Osteoblast (primary cell): Measurements from ENCODE around the gene FUCA1. TPM values are rescaled to one million over a fixed set of nuclear protein-coding genes. Genes with fewer than 3 reads are reported as not detected.

Experiments used
- DNase-seq: peaks from one replicate; pipeline ENCODE4 v3.0.0; 2011; ENCODE audit warnings: low spot score, mixed read lengths; ENCODE audit not compliant: insufficient read length; ENCODE audit errors: missing footprints
- H2AFZ ChIP-seq: 2 replicates; pipeline ENCODE4 v1.6.0; 2011; ENCODE audit warnings: mild to moderate bottlenecking, low read length
- H3K27ac ChIP-seq: 2 replicates; pipeline ENCODE4 v1.5.1; 2011; ENCODE audit warnings: mild to moderate bottlenecking, low read depth, low read length, moderate library complexity
- H3K27me3 ChIP-seq: 2 replicates; pipeline ENCODE4 v1.6.0; 2012; ENCODE audit warnings: mild to moderate bottlenecking, control low read depth, inconsistent platforms, low read length, moderate library complexity; ENCODE audit not compliant: insufficient read depth
- H3K36me3 ChIP-seq: 2 replicates; pipeline ENCODE4 v1.5.1; 2011; ENCODE audit warnings: mild to moderate bottlenecking, low read length, control low read depth, moderate library complexity; ENCODE audit not compliant: insufficient read depth
- H3K4me1 ChIP-seq: 2 replicates; pipeline ENCODE4 v1.5.1; 2011; ENCODE audit warnings: mild to moderate bottlenecking, low read length, control low read depth, moderate library complexity; ENCODE audit not compliant: insufficient read depth
- H3K4me2 ChIP-seq: 2 replicates; pipeline ENCODE4 v1.6.0; 2011; ENCODE audit warnings: mild to moderate bottlenecking, low read length; ENCODE audit not compliant: insufficient read depth
- H3K4me3 ChIP-seq: fragments of 200-600 bp; sonication (generic); 3 replicates; pipeline ENCODE4 v1.5.1; 2012; ENCODE audit warnings: mild to moderate bottlenecking, low read length, inconsistent platforms; ENCODE audit not compliant: insufficient read depth
- H3K79me2 ChIP-seq: 2 replicates; pipeline ENCODE4 v1.6.0; 2012; ENCODE audit warnings: mild to moderate bottlenecking, low read length, control low read depth, inconsistent platforms; ENCODE audit not compliant: insufficient read depth
- H3K9me3 ChIP-seq: 2 replicates; pipeline ENCODE4 v1.5.1; 2011; ENCODE audit warnings: low read depth, low read length, control low read depth
- H4K20me1 ChIP-seq: 2 replicates; pipeline ENCODE4 v1.6.0; 2012; ENCODE audit warnings: mild to moderate bottlenecking, low read length, control low read depth; ENCODE audit not compliant: insufficient read depth
- CTCF ChIP-seq: IDR thresholded peaks from 2 replicates; pipeline ENCODE4 v1.5.1; 2011; ENCODE audit warnings: mild to moderate bottlenecking, low read depth, low read length, moderate library complexity; ENCODE audit errors: extremely low read depth
- total RNA-seq: library from RNA; depleted of rRNA; stranded (reverse); fragments of >200 nt; gene quantifications from 2 replicates; pipeline ENCODE4 v1.2.3, GENCODE V29; 2012

The FUCA1 gene
- total RNA-seq, 1 donor, result 34.7 TPM

- peaks cover 44% of the 10 kb centered on the region for H3K27me3 ChIP-seq
- H3K79me2 ChIP-seq, result no peaks in the 10 kb centered on the region
- TF ChIP-seq CTCF, result no peak
- no peaks in the 10 kb centered on the region for H4K20me1 ChIP-seq
- H3K36me3 ChIP-seq, result no peaks in the 10 kb centered on the region
- H3K4me2 ChIP-seq, result no peak overlapping the region
- no peak overlapping the region for H3K27ac ChIP-seq
- H2AFZ ChIP-seq, result no peak overlapping the region
- H3K4me3 ChIP-seq, result no peak overlapping the region
- DNase-seq, result no peak
- H3K4me1 ChIP-seq, result no peaks in the 10 kb centered on the region
- H3K9me3 ChIP-seq, result no peaks in the 10 kb centered on the region
Measured at GRCh38 chr1:23899070-23899469, 31.0 kb upstream of the FUCA1 start.

- Histone ChIP-seq H2AFZ (no peak overlapping the region), H3K4me3 (no peak overlapping the region), H4K20me1 (no peaks in the 10 kb centered on the region), H3K79me2 (no peaks in the 10 kb centered on the region), H3K4me2 (no peak overlapping the region), H3K4me1 (no peaks in the 10 kb centered on the region), H3K9me3 (no peaks in the 10 kb centered on the region), H3K36me3 (no peaks in the 10 kb centered on the region), H3K27me3 (peaks cover 27% of the 10 kb centered on the region), H3K27ac (no peak overlapping the region)
- TF ChIP-seq CTCF, result no peak
- DNase-seq, result no peak
Measured at GRCh38 chr1:23897083-23897482, 29.0 kb upstream of the FUCA1 start.

- Histone ChIP-seq H3K27ac (no peak overlapping the region), H3K4me2 (no peak overlapping the region), H3K4me3 (no peak overlapping the region), H3K4me1 (no peaks in the 10 kb centered on the region), H4K20me1 (no peaks in the 10 kb centered on the region), H3K79me2 (no peaks in the 10 kb centered on the region), H3K36me3 (no peaks in the 10 kb centered on the region), H2AFZ (no peak overlapping the region), H3K27me3 (peaks cover 22% of the 10 kb centered on the region), H3K9me3 (no peaks in the 10 kb centered on the region)
- no peak for DNase-seq
- no peak for TF ChIP-seq CTCF
Measured at GRCh38 chr1:23896491-23896890, 28.4 kb upstream of the FUCA1 start.

GRCh38 chr1:23895993-23896392, 27.9 kb upstream of the FUCA1 start:
- Histone ChIP-seq H3K36me3 (no peaks in the 10 kb centered on the region), H3K9me3 (no peaks in the 10 kb centered on the region), H3K79me2 (no peaks in the 10 kb centered on the region), H4K20me1 (no peaks in the 10 kb centered on the region), H3K4me1 (no peaks in the 10 kb centered on the region), H3K27ac (no peak overlapping the region), H3K4me3 (no peak overlapping the region), H2AFZ (no peak overlapping the region), H3K27me3 (peaks cover 17% of the 10 kb centered on the region), H3K4me2 (no peak overlapping the region)
- no peak for DNase-seq
- no peak for TF ChIP-seq CTCF
